H9 (cell line): ENCODE measurements around the gene SIX5. TPM values are rescaled to one million over a fixed set of nuclear protein-coding genes. Genes with fewer than 3 reads are reported as not detected.

Experiments
- DNase-seq: peaks from one replicate; pipeline ENCODE4 v3.0.0-alpha.2; 2017
- H2AFZ ChIP-seq: one replicate; pipeline ENCODE4 v1.6.1; 2013; ENCODE audit warnings: mild to moderate bottlenecking, low read length, control low read depth, moderate library complexity
- H2AK5ac ChIP-seq: 2 replicates; pipeline ENCODE4 v1.6.1; 2013; ENCODE audit warnings: low read length, control low read depth, mixed read lengths; ENCODE audit not compliant: insufficient read length
- H2BK120ac ChIP-seq: one replicate; pipeline ENCODE4 v1.6.1; 2013; ENCODE audit warnings: low read depth, mild to moderate bottlenecking, low read length, control low read depth, inconsistent platforms; ENCODE audit not compliant: poor library complexity, severe bottlenecking
- H2BK12ac ChIP-seq: 2 replicates; pipeline ENCODE4 v1.6.1; 2013; ENCODE audit warnings: low read length, control low read depth, mixed read lengths, low read depth; ENCODE audit not compliant: insufficient read length
- H2BK15ac ChIP-seq: 2 replicates; pipeline ENCODE4 v1.6.1; 2013; ENCODE audit warnings: low read depth, low read length, control low read depth
- H2BK20ac ChIP-seq: one replicate; pipeline ENCODE4 v1.6.1; 2013; ENCODE audit warnings: low read depth, mild to moderate bottlenecking, low read length, control low read depth, inconsistent platforms; ENCODE audit not compliant: poor library complexity, severe bottlenecking
- H2BK5ac ChIP-seq: 2 replicates; pipeline ENCODE4 v1.6.1; 2013; ENCODE audit warnings: low read length, control low read depth, mixed read lengths; ENCODE audit not compliant: insufficient read length
- H3K14ac ChIP-seq: 2 replicates; pipeline ENCODE4 v1.6.1; 2013; ENCODE audit warnings: low read length, control low read depth; ENCODE audit not compliant: insufficient read depth
- H3K18ac ChIP-seq: 2 replicates; pipeline ENCODE4 v1.6.1; 2013; ENCODE audit warnings: low read depth, mild to moderate bottlenecking, mixed read lengths, low read length, control low read depth; ENCODE audit not compliant: insufficient read length
- H3K23ac ChIP-seq: 2 replicates; pipeline ENCODE4 v1.6.1; 2013; ENCODE audit warnings: low read length, control low read depth, mixed read lengths, low read depth; ENCODE audit not compliant: insufficient read length
- H3K23me2 ChIP-seq: 2 replicates; pipeline ENCODE4 v1.6.1; 2013; ENCODE audit warnings: low read depth, mild to moderate bottlenecking, mixed read lengths, low read length, control low read depth; ENCODE audit not compliant: insufficient read length, poor library complexity, severe bottlenecking
- H3K27ac ChIP-seq: 2 replicates; pipeline ENCODE4 v1.5.1; 2013; ENCODE audit warnings: low read length, control low read depth, mixed read lengths, low read depth; ENCODE audit not compliant: insufficient read length
- H3K27me3 ChIP-seq: 2 replicates; pipeline ENCODE4 v1.6.1; 2013; ENCODE audit warnings: low read length, control low read depth, inconsistent platforms; ENCODE audit not compliant: insufficient read depth
- H3K4ac ChIP-seq: 2 replicates; pipeline ENCODE4 v1.6.1; 2013; ENCODE audit warnings: low read depth, mild to moderate bottlenecking, control low read depth, inconsistent platforms, low read length, moderate library complexity
- H3K4me1 ChIP-seq: 2 replicates; pipeline ENCODE4 v1.6.1; 2013; ENCODE audit warnings: low read length, control low read depth, inconsistent platforms; ENCODE audit not compliant: insufficient read depth
- H3K4me2 ChIP-seq: 2 replicates; pipeline ENCODE4 v1.6.1; 2013; ENCODE audit warnings: low read length, control low read depth, mixed read lengths; ENCODE audit not compliant: insufficient read length, insufficient read depth
- H3K56ac ChIP-seq: 2 replicates; pipeline ENCODE4 v1.6.1; 2013; ENCODE audit warnings: low read depth, mild to moderate bottlenecking, mixed read lengths, low read length, control low read depth; ENCODE audit not compliant: insufficient read length
- H3K79me1 ChIP-seq: 2 replicates; pipeline ENCODE4 v1.6.1; 2013; ENCODE audit warnings: low read depth, mild to moderate bottlenecking, moderate library complexity, low read length, control low read depth, inconsistent platforms; ENCODE audit not compliant: insufficient read depth, poor library complexity, severe bottlenecking
- H3K79me2 ChIP-seq: 2 replicates; pipeline ENCODE4 v1.6.1; 2013; ENCODE audit warnings: low read length, control low read depth, inconsistent platforms; ENCODE audit not compliant: insufficient read depth
- H3K9ac ChIP-seq: 2 replicates; pipeline ENCODE4 v1.6.1; 2013; ENCODE audit warnings: low read length, control low read depth, mixed read lengths; ENCODE audit not compliant: insufficient read length; ENCODE audit errors: extremely low read depth
- H3K9me3 ChIP-seq: one replicate; pipeline ENCODE4 v1.6.1; 2013; ENCODE audit warnings: low read depth, low read length, inconsistent platforms; ENCODE audit not compliant: control insufficient read depth
- H3T11ph ChIP-seq: one replicate; pipeline ENCODE4 v1.6.1; 2013; ENCODE audit warnings: mild to moderate bottlenecking, low read length, control low read depth, inconsistent platforms
- H4K20me1 ChIP-seq: one replicate; pipeline ENCODE4 v1.6.1; 2013; ENCODE audit not compliant: control insufficient read depth, insufficient read length, insufficient read depth
- H4K5ac ChIP-seq: 2 replicates; pipeline ENCODE4 v1.6.1; 2013; ENCODE audit warnings: low read depth, mild to moderate bottlenecking, mixed read lengths, low read length, control low read depth; ENCODE audit not compliant: insufficient read length
- H4K8ac ChIP-seq: replicated peaks from 2 replicates; pipeline ENCODE4 v1.6.1; 2013; ENCODE audit warnings: low read length, control low read depth, mixed read lengths, low read depth; ENCODE audit not compliant: insufficient read length
- H4K91ac ChIP-seq: 2 replicates; pipeline ENCODE4 v1.6.1; 2013; ENCODE audit warnings: low read depth, mild to moderate bottlenecking, moderate library complexity, mixed read lengths, low read length, control low read depth; ENCODE audit not compliant: insufficient read length
- H3K27ac Mint-ChIP-seq, 3 experiments: 2 replicates in 2 of 3; 3 replicates in 1 of 3; pipeline ENCODE4 v1.8.0; 2020 to 2021; ENCODE audit warnings: mixed read lengths in 3 of 3, mild to moderate bottlenecking in 1 of 3, moderate library complexity in 1 of 3
- H3K27me3 Mint-ChIP-seq: 2 replicates; pipeline ENCODE4 v1.8.0; 2021; ENCODE audit warnings: low read depth, mild to moderate bottlenecking, moderate library complexity, mixed read lengths
- H3K36me3 Mint-ChIP-seq, 3 experiments: 2 replicates in 2 of 3; 3 replicates in 1 of 3; pipeline ENCODE4 v1.8.0; 2020 to 2021; ENCODE audit warnings: low read depth in 3 of 3, mixed read lengths in 3 of 3; ENCODE audit not compliant: insufficient read depth in 1 of 3
- H3K4me1 Mint-ChIP-seq, 2 experiments: 2 replicates each; pipeline ENCODE4 v1.8.0; 2020; ENCODE audit warnings: mixed read lengths in 2 of 2
- H3K4me3 Mint-ChIP-seq, 2 experiments: 2 replicates in 1 of 2; 3 replicates in 1 of 2; pipeline ENCODE4 v1.8.0; 2020 to 2021; ENCODE audit warnings: mild to moderate bottlenecking in 2 of 2, mixed read lengths in 2 of 2, moderate library complexity in 1 of 2
- H3K9me3 Mint-ChIP-seq, 2 experiments: 2 replicates in 1 of 2; 3 replicates in 1 of 2; pipeline ENCODE4 v1.8.0; 2020; ENCODE audit warnings: mild to moderate bottlenecking in 2 of 2, mixed read lengths in 2 of 2, moderate library complexity in 1 of 2
- CTCF ChIP-seq: fragments of 200-600 bp; sonication (generic); conservative IDR thresholded peaks from 3 replicates; pipeline ENCODE4 v1.8.0; 2021; ENCODE audit warnings: antibody characterized with exemption, mild to moderate bottlenecking
- WGBS: extraction: QIAGEN DNeasy Blood & Tissue Kit; methylation state at CpG from one replicate; pipeline ENCODE4 v1.1.7; 2013; ENCODE audit warnings: missing lambda C conversion rate, low lambda C conversion rate, mixed read lengths; ENCODE audit not compliant: insufficient read length; ENCODE audit errors: extremely low coverage; 5-methylcytosine and 5-hydroxymethylcytosine counted together
- total RNA-seq: library from RNA; stranded (reverse); gene quantifications from 2 replicates; pipeline ENCODE4 v1.2.1, GENCODE V29; 2021

The SIX5 gene
- total RNA-seq, 1 experiment from 2014 or later = 41.7 TPM

GRCh38 chr19:45767410-45767880, 1.6 kb downstream of the SIX5 start:
- Histone ChIP-seq H3K9me3 (no peaks in the 10 kb centered on the region), H4K20me1 (no peaks in the 10 kb centered on the region), H3K18ac (peak overlapping the region; percentile 77), H3K9ac (peak overlapping the region; percentile 6), H2BK20ac (no peak overlapping the region), H2BK15ac (no peak overlapping the region), H3K79me1 (no peaks in the 10 kb centered on the region), H4K5ac (no peak overlapping the region), H4K8ac (no peak overlapping the region), H3K79me2 (no peaks in the 10 kb centered on the region), H3K4ac (no peak overlapping the region), H2BK120ac (no peak overlapping the region), H3K27me3 (no peaks in the 10 kb centered on the region), H3K23me2 (peaks cover 20% of the 10 kb centered on the region), H3K27ac (no peak overlapping the region), H2AK5ac (no peak overlapping the region), H2AFZ (no peak overlapping the region), H2BK5ac (no peak overlapping the region), H3K4me1 (peaks cover 3% of the 10 kb centered on the region; the same call in 1 of the 2 replicates), H3K14ac (peak overlapping the region; percentile 91), H3T11ph (no peak overlapping the region), H3K4me2 (peak overlapping the region; percentile 72), H4K91ac (no peak overlapping the region), H3K23ac (no peak overlapping the region), H3K56ac (no peak overlapping the region), H2BK12ac (no peak overlapping the region)
- H3K27ac Mint-ChIP-seq = peak overlapping the region in 1 of 3 experiments; percentile 79; a peak in 2 of 7 replicates
- H3K36me3 Mint-ChIP-seq = peaks cover 0 to 11% (median 3%) of the 10 kb centered on the region in 3 experiments; a peak in 4 of 7 replicates
- WGBS = no CpG with 5 or more reads among the region's 31 CpGs
- no peaks in the 10 kb centered on the region; a peak in 1 of 5 replicates for H3K9me3 Mint-ChIP-seq
- H3K27me3 Mint-ChIP-seq = peaks cover 4% of the 10 kb centered on the region
- H3K4me3 Mint-ChIP-seq = peak overlapping the region; percentile 91 to 94
- no peak for TF ChIP-seq CTCF
- peak; percentile 77 for DNase-seq
- peaks cover 13 to 39% of the 10 kb centered on the region in 2 experiments for H3K4me1 Mint-ChIP-seq
